ENCODE measurements around the gene RAE1. TPM values are rescaled to one million over a fixed set of nuclear protein-coding genes. Genes with fewer than 3 reads are reported as not detected.

Gene RAE1, protein sequence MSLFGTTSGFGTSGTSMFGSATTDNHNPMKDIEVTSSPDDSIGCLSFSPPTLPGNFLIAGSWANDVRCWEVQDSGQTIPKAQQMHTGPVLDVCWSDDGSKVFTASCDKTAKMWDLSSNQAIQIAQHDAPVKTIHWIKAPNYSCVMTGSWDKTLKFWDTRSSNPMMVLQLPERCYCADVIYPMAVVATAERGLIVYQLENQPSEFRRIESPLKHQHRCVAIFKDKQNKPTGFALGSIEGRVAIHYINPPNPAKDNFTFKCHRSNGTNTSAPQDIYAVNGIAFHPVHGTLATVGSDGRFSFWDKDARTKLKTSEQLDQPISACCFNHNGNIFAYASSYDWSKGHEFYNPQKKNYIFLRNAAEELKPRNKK
- total RNA-seq (2012; rRNA removed) (32.5 and 32.8 TPM in 2 replicates), polyA plus RNA-seq (2012; rRNA removed) (58.4 and 80.5 TPM in 2 replicates), Bru-seq, nascent RNA (percentile 79 among the genes with signal in this experiment), BruChase-seq, experiment 1, labeled RNA remaining after a 6-hour chase (percentile 51 among the genes with signal in this experiment), BruChase-seq, experiment 2, labeled RNA remaining after a 2-hour chase (percentile 57 among the genes with signal in this experiment)
- polyA plus RNA-seq (2012; cell fraction: cytosol; rRNA removed): 15.2 and 24.2 TPM in 2 replicates
- polyA plus RNA-seq (2012; cell fraction: nucleus; rRNA removed; ENCODE audit: low replicate concordance): 21.6 and 70.1 TPM in 2 replicates
- long read RNA-seq, transcript RAE1-203 (12 exons, 2,639 nt): major isoform, 46 of 59 reads
- long read RNA-seq, partial matches to known transcripts: 3 of 59 reads
- long read RNA-seq, other reads (novel, unspliced or antisense): 8 of 59 reads

DNA sequence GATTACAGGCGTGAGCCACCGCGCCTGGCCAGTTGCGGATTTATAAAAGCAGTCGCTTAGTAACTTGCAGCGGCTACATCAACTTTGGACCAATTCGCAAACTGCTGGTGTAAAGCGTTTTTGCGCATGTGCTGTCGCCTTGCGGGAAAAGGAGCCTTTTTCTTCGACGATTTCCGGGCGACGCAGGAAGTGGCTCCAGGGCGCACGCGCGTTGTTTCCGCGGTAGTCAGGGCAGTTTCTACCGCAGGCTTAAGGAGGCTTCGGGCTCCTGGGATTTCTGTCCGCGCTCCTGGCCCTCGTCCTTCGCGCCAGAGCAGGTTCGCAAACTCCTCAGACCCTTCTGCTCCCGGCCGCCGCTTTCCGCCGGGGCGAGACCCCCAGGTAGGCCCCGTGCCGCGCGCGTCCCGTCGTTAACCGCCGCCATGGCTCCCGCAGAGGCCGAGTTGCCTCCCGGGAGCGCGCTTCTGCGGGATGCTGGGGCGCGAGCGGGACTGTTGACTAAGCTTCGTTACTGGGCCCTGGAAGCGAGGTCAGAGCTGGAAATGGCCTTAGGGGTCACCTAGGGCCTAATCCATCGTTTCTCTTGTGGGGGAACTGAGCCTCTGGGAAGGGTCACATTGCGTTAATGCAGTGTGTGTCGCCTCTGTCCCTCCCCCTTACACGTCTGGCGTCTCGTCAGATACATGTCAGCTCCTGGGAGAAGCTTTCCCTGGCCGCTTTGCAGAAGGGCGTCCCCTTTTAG, at the start of gene RAE1:
TSS of gene RAE1 (plus strand) at position 214 of the 742 bp plus-strand sequence. CDS start 2,784 bp downstream, outside the sequence.
- Histone ChIP-seq H3K27me3 (ENCODE audit: control insufficient read depth, insufficient read depth, low read length) (no peaks in the 10 kb centered on the region), H4K91ac (ENCODE audit: insufficient read depth, low read depth, low read length) (peak within 1 kb of the TSS; percentile 74; the same call in 1 of the 2 replicates), H2AK5ac (ENCODE audit: low read depth, low read length) (peak within 1 kb of the TSS; percentile 65; the same call in 1 of the 2 replicates), H3K56ac (ENCODE audit: extremely low read depth, insufficient read depth, low read length) (peak within 1 kb of the TSS; percentile 77), H2BK15ac (ENCODE audit: low read depth, low read length) (no peak within 1 kb of the TSS), H2BK20ac (ENCODE audit: low read depth, low read length) (no peak within 1 kb of the TSS), H4K8ac (ENCODE audit: low read depth in 2 of 2, low read length in 2 of 2) (peak within 1 kb of the TSS; percentile 66 to 94), H3K79me1 (ENCODE audit: low read depth in 1 of 2, low read length in 2 of 2) (peaks cover 18 to 31% of the 10 kb centered on the region in 2 experiments), H4K5ac (ENCODE audit: low read depth, low read length) (peak within 1 kb of the TSS; percentile 90), H2BK120ac (ENCODE audit: low read depth, low read length) (no peak within 1 kb of the TSS), H3K4ac (ENCODE audit: low read depth, low read length) (peak within 1 kb of the TSS; percentile 79), H3K9me1 (ENCODE audit: insufficient read depth, low read length) (0 out of 2 replicates have a peak, but pooled peaks cover 3% of the 10 kb centered on the region), H3K36me3 (ENCODE audit: control insufficient read depth, insufficient read depth, low read length) (peaks cover 15% of the 10 kb centered on the region), H2AK9ac (replicated peaks; ENCODE audit: low read depth, low read length, poor library complexity) (peak within 1 kb of the TSS; percentile 81), H3K4me3 (ENCODE audit: insufficient read depth, low read depth, low read length) (peak within 1 kb of the TSS; percentile 82), H3K4me1 (ENCODE audit: control insufficient read depth, insufficient read depth, low read length) (peaks cover 3% of the 10 kb centered on the region; the same call in 1 of the 2 replicates), H3K9ac (ENCODE audit: low read depth, low read length) (peak within 1 kb of the TSS; percentile 96), H3K18ac (ENCODE audit: low read depth, low read length) (no peak within 1 kb of the TSS), H2AFZ (replicated peaks; ENCODE audit: low read length, poor library complexity) (peak within 1 kb of the TSS; percentile 99), H3K27ac (ENCODE audit: insufficient read depth, low read length) (peak within 1 kb of the TSS; percentile 89), H3K14ac (replicated peaks; ENCODE audit: low read depth, low read length) (peak within 1 kb of the TSS; percentile 54; the same call in 1 of the 2 replicates), H3K4me2 (ENCODE audit: low read depth, low read length) (peak within 1 kb of the TSS; percentile 96), H3K9me3 (ENCODE audit: control insufficient read depth, insufficient read depth, low read length) (no peaks in the 10 kb centered on the region), H4K20me1 (ENCODE audit: insufficient read depth, low read length) (peaks cover 14% of the 10 kb centered on the region), H2BK5ac (ENCODE audit: low read depth, low read length, poor library complexity, severe bottlenecking) (peak within 1 kb of the TSS; percentile 79), H3K23ac (ENCODE audit: low read depth, low read length) (peak within 1 kb of the TSS; percentile 48)
- in situ Hi-C loops (cut with MboI; ENCODE audit: low sequenced_read_pairs) (loop anchor here (25.0 kb wide), 1 partner anchor 964 kb away; the partner anchor contains the start of genes AURKA and CSTF1), dilution Hi-C loops (cut with HindIII; ENCODE audit: low sequenced_read_pairs, unreplicated experiment) (no loop called here), intact Hi-C loops (cut with micrococcal nuclease) (no loop called here)
- DNase-seq: peak; percentile 92
- no peak; the same call in 1 of the 2 replicates for TF ChIP-seq MAZ (IDR thresholded peaks at IDR 0.05; ENCODE audit: borderline replicate concordance, low read depth, low read length)
- TF ChIP-seq MXI1 (IDR thresholded peaks at IDR 0.05; ENCODE audit: borderline replicate concordance, low read depth, low read length): no peak
- peak; percentile 91 for TF ChIP-seq POLR2A (IDR thresholded peaks at IDR 0.05; ENCODE audit: low read depth, low read length)
- TF ChIP-seq, protein P1, sequence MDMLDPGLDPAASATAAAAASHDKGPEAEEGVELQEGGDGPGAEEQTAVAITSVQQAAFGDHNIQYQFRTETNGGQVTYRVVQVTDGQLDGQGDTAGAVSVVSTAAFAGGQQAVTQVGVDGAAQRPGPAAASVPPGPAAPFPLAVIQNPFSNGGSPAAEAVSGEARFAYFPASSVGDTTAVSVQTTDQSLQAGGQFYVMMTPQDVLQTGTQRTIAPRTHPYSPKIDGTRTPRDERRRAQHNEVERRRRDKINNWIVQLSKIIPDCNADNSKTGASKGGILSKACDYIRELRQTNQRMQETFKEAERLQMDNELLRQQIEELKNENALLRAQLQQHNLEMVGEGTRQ (IDR thresholded peaks at IDR 0.05; ENCODE audit: low read depth, low read length): no peak
- TF ChIP-seq, protein P2, sequence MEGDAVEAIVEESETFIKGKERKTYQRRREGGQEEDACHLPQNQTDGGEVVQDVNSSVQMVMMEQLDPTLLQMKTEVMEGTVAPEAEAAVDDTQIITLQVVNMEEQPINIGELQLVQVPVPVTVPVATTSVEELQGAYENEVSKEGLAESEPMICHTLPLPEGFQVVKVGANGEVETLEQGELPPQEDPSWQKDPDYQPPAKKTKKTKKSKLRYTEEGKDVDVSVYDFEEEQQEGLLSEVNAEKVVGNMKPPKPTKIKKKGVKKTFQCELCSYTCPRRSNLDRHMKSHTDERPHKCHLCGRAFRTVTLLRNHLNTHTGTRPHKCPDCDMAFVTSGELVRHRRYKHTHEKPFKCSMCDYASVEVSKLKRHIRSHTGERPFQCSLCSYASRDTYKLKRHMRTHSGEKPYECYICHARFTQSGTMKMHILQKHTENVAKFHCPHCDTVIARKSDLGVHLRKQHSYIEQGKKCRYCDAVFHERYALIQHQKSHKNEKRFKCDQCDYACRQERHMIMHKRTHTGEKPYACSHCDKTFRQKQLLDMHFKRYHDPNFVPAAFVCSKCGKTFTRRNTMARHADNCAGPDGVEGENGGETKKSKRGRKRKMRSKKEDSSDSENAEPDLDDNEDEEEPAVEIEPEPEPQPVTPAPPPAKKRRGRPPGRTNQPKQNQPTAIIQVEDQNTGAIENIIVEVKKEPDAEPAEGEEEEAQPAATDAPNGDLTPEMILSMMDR (conservative IDR thresholded peaks at IDR 0.05; ENCODE audit: low read depth, low read length): no peak
- TF ChIP-seq SMC3 (IDR thresholded peaks at IDR 0.05; ENCODE audit: low read depth, low read length): no peak
- no peak for TF ChIP-seq CHD1 (IDR thresholded peaks at IDR 0.05; ENCODE audit: low read depth, low read length)
- 0 out of 2 replicates have a peak, but pooled peaks have one; percentile 18 for TF ChIP-seq MAFK (IDR thresholded peaks at IDR 0.05; ENCODE audit: low read depth, low read length)
- TF ChIP-seq NFE2L2 (IDR thresholded peaks at IDR 0.05; ENCODE audit: low read depth, low read length): no peak
- 0% methylated on average over 39 of the region's 64 CpGs; no CpG with 5 or more reads in 1 of the 2 experiments for WGBS, 2 experiments (ENCODE audit: extremely low coverage in 2 of 2, insufficient read length in 1 of 2)
- ChIA-PET POLR2A (ENCODE audit: unreplicated experiment) (interaction anchor here (0.9 to 1.0 kb wide), 2 partner anchors 9 to 11 kb away, joined by 3 read pairs; no protein-coding TSS in a partner anchor), CTCF (interaction anchor here (0.6 kb wide), 1 partner anchor 1474 kb away, joined by 3 read pairs; no protein-coding TSS in a partner anchor)
- TSS peak; percentile 28 for BruUV-seq (replicated peaks)
- ATAC-seq (ENCODE audit: low read depth): peak; percentile 93

All from IMR-90 (cell line).